GM18907 (cell line): ENCODE data around the gene DNAJB1.
"Not testable (repeated sequence)": the region's sequence is repeated elsewhere in the genome, so short reads cannot be mapped to it uniquely, and the experiment has no call there.

Experiments
- ATAC-seq: cut with Tn5 transposase; IDR thresholded peaks from one replicate; pipeline ENCODE4 v1.9.1; 2021; ENCODE audit warnings: mild to moderate bottlenecking, moderate library complexity; ENCODE audit not compliant: unreplicated experiment

The DNAJB1 gene

GRCh38 chr19:14525729-14526128, 7.5 kb upstream of the DNAJB1 start:
- no peak for ATAC-seq

DNA sequence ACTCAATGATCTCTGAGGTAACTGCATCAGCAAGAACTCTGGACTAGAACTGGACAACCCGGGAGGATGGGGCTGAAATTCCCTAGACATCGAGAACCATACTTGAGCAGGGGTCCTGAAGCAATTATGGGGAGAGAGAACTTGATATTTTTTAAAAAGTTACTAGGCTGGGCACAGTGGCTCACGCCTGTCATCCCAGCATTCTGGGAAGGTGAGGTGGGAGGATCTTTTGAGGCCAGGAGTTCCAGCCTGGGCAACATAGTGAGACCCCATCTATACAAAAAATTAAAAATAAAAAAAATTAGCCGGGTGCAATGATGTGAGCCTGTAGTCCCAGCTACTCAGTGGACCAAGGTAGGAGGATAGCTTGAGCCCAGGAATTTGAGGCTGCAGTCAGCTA, 2.3 kb upstream of the DNAJB1 start:
- ATAC-seq: no peak

DNA sequence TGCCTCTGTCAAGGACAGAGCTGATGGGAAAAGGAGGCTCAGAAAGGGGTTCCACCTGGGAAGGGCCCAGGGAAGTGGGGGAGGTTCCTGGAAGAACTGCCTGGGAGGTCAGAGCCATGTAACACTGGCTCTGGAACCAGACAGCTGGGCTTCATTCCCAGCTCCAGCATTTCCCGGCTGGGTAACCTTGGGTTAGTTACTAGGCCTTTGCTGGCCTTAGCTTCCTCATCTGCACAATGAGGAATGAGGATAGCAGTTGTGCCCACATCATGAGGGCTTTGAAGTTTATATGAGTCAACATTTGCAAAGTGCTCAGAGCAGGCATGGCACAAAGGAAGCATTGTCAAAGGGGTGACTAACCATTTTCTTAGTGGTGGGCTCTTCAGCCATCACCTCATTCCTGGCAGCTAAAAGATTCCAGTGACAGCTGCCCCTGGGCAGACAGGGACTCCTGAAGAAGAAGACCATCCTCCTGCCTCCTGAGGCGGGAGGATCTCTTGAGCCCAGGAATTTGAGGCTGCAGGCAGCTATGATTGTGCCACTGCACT, 1.7 kb upstream of the DNAJB1 start:
- no peak for ATAC-seq

DNA sequence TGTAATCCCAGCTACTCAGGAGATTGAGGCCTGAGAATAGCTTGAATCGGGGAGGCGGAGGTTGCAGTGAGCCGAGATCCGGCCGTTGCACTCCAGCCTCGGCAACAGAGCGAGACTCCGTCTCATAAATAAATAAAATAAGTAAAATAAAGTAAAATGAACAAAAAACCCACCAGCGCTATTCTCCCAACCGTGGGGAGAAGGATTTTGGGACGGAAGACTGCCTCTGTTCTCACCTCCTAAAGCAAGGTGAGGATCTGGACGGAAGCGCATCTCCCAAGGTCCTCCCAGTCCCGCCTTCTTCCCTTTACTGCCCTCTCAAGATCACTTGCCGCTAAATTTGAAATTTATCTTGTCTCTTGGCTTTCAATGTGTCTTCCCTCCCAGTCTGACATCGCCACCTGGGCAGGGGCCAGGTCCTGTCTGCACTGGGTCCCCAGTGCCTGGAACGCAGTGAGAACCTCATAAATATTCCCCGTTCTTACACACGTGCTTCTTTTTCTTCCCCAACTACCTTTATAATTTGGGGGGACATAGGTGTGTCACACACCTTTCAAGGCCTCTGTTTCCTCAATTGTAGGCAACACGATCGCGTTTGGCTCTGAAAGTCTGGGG, 1.2 kb upstream of the DNAJB1 start:
- no peak for ATAC-seq

DNA sequence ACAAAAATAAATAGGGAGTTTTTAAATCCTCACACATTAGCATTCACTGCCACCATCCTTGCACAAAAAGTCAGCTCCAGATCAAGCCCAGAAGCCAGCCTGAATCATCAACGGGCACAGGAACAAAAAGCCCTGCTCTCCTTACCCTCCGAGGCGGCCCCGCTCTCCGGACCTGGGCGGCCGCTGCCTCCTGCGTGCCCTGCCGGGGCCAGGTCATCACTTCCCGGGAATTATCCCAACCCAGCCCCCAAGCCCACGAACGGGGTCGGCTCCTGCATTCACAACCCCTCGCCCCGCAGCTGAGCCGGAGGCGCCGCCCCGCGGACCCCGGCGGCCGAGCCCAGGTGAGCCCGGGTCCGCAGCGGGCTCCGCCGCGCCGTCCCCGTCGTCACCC, 754 bp downstream of the DNAJB1 start:
- no peak for ATAC-seq

GRCh38 chr19:14516746-14517438, 1.3 kb downstream of the DNAJB1 start:
- no peak for ATAC-seq

GRCh38 chr19:14516048-14516534, 2.1 kb downstream of the DNAJB1 start:
- no peak for ATAC-seq

DNA sequence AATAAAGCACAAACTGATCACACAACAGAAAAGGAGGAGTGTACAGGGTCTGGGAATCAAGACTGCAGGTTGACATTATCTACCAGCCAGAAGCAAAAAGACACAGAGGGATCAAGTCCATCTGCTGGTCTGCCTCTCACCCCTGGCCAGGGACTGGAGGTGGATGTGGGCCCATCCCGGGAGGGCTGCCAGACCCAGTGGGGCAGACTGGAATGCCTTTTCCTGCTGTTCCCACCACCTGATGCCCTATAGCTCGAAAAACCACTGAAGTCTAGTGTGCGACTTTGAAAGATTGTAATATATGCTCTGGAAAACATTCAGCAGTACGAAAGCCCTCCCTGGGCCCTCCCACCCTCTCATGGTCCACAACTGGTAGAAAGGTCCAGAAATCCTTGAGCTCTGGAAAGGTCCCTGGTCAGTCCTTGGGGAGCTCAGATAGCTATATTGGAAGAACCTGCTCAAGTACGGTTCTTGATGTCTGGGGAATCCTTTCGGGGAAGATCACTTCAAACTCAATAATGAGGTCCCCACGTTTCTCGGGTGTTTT, 2.6 kb downstream of the DNAJB1 start:
- no peak for ATAC-seq

DNA sequence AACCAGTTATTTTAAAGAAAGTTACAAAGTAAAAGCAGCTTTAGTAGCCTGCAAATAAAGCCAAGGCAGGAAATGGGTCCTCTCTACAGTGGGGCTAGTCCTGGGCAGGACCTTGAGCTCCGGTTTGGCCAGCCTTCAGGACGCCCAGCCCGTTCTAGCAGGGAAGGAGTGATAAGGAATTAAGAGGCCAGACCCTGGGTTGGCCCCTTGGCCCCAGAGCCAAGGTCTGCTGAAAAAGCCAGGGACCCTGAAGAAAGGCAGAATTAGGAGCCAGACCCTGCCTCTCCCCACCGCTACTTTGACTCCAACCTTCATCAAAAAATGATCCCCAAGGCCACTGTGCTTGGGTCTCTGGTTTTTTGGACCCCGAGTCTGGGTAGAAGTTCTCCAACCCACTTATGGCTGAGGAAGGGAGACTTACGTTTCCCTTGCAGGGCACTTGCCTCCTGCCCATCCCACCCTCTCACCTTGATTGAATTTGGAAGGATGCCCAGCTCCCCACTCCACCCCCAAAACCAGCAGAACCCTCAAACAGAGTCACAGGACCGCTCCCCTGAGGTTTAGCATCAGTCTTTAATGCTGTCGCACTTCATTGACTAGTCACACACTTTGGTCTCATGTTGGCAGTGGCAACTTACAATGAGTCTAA, 3.9 kb downstream of the DNAJB1 start:
- ATAC-seq: no peak

GRCh38 chr19:14512406-14512961, 5.7 kb downstream of the DNAJB1 start:
- no peak for ATAC-seq

GRCh38 chr19:14511229-14511593, 7.0 kb downstream of the DNAJB1 start:
- no peak for ATAC-seq

DNA sequence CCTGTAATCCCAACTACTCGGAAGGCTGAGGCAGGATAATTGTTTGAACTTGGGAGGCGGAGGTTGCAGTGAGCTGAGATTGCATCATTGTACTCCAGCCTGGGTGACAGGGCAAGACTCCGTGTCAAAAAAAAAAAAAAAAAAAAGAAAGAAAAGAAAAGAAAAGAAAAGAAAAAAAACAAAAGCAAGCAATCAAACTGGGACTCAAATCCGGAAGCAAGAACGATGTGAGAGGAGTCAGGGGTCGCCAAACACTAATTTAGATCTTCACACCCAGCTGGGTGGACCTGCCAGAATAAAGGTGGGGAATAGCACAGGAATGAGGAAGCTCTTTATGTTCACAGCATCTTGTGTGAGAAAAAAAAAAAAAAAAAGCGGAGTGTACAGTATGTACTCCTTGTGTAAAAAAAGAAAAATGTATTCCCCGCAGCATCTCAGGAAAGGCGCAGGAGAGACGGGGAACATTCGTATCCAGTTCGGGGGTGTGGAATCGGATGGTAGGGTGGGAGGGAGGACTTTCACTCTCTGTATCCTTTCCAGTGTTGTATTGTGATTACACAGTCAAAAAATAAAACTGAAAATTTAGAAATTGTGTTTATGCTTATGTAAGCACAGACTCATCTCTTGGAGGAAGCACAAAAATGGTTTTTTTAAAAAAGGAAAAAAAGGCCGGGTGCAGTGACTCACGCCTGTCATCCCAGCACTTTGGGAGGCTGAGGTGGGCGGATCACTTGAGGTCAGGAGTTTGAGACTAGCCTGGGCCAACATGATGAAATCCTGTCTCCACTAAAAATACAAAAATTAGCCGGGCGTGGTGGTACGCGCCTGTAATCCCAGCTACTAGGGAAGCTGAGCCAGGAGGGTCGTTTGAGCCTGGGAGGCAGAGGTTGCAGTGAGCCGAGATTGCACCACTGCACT, 7.6 kb downstream of the DNAJB1 start:
- no peak for ATAC-seq

DNA sequence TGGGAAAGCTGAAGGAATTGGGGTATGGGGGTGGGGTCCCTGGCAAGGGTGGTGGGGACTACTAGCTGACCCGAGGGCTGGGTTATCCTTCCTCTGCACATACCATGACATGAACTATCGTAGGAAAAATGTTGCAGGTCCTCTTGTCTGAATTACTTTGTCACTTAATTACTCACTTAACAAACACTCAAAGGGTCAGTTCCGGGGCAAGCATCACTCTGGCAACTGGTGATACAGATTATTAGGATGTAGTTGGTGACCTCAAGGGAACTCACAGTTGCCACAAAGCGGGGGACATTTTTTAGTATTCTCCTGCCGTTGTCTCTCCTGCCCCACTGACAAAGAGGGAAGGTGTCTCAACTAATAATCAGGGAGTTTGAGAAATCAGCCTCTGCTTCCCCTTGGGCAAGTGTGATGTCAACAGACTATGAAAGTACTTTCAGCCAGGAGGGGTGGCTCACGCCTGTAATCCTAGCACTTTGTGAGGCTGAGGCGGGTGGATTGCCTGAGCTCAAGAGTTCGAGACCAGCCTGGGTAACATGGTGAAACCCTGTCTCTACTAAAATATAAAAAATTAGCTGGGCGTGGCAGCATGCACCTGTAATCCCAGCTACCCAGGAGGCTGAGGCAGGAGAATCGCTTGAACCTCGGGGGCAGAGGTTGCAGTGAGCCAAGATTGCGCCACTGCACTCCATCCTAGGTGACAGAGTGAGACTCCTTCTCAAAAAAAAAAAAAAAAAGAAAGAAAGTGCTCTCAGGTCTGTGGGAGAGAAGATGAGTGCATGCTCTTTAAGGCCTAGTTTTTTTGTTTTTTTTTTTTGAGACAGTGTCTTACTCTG, 10.3 kb downstream of the DNAJB1 start:
- no peak for ATAC-seq

- ATAC-seq: no peak
Measured at GRCh38 chr19:14505488-14506239, 12.5 kb downstream of the DNAJB1 start.

DNA sequence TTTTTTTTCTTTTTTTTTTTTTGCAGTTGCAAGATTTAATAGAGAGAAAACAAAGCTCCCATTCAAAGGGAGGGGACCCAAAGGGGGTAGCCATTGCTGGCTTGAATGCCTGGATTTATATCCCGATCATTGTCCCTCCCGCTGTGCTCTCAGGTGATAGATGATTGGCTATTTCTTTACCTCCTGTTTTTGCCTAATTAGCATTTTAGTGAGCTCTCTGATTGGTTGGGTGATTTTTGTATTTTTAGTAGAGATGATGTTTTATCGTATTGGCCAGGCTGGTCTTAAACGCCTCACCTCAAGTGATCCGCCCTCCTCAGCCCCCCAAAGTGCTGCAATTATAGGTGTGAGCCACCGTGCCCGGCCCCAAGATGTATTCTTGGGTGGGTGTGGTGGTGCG, 13.6 kb downstream of the DNAJB1 start:
- not testable (repeated sequence) for ATAC-seq

DNA sequence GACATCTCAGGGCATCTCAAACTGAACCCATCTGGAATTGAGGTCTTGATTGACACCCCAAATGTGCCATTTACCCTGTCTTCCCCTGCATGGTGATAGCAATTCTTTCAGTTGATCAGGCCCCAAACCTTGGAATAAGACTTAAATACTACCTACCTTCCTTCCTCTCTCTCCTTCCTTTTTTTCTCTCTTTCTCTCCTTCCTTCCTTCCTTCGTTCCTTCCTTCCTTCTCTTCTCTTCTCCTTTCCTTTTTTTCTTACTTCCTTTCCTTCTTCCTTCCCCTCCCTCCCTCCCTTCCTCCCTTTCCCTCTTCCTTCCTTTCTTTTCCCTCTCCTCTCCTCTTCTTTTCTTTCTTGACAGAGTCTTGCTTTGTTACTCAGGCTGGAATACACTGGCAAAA, 14.9 kb downstream of the DNAJB1 start:
- ATAC-seq: no peak

GRCh38 chr19:14502334-14503092, 15.7 kb downstream of the DNAJB1 start:
- no peak for ATAC-seq
